NCI-H524 treated with DMSO at 0.1 percent for 48 hours (cell line): ENCODE measurements around the gene ST3GAL3.

Experiments
- DNase-seq: peaks from one replicate; lab custom pipeline; 2025; lab: John Stamatoyannopoulos, UW

The ST3GAL3 gene

GRCh38 chr1:43980255-43981134 lies 273.2 kb downstream of the ST3GAL3 start:
- DNase-seq = no peak
